ENCODE data around the gene MCM6. TPM values are rescaled to one million over a fixed set of nuclear protein-coding genes. Genes with fewer than 3 reads are reported as not detected.
"Not testable (repeated sequence)": the region's sequence is repeated elsewhere in the genome, so short reads cannot be mapped to it uniquely, and the experiment has no call there.

The MCM6 gene
- total and polyA plus RNA-seq, 4 donors: 5.0 to 17.9 (median 9.3) TPM

DNA sequence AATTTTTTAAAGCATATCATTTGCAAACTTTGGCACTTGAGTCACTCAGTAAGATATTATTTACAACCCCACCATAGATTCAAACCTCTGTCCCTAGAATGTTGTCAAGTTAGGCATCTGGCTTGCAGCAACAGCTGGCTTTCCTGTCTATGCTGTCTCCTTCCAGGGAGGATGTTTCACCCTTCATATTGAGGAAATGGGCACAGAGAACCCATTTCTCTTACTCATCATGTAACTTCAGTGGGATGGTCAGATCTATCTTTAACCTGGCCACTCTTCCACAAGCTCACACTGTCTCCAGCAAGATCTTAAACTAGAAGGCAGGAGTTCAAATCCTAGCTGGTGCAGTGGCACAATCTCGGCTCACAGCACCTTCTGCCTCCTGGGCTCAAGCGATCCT lies 55.1 kb downstream of the MCM6 start:
- intact Hi-C loops (cut with DNase I): no loop called here
- H3K9me3 ChIP-seq (ENCODE audit: control insufficient read depth, low read length): peaks cover 2% of the 10 kb centered on the region
- H3K27me3 ChIP-seq (ENCODE audit: control insufficient read depth in 1 of 2, insufficient read depth in 2 of 2, low read length in 1 of 2): no peaks in the 10 kb centered on the region
- ATAC-seq (ENCODE audit: low FRiP score) (no peak), DNase-seq (no peak)
- no peak overlapping the region for H3K4me3 ChIP-seq (ENCODE audit: low read length in 2 of 2)
- no peak overlapping the region for H3K27ac ChIP-seq (ENCODE audit: low read depth in 1 of 2, low read length in 2 of 2)
- 95 to 98% methylated on average over 2 of the region's 2 CpGs for WGBS, 2 donors
- no peaks in the 10 kb centered on the region for H3K36me3 ChIP-seq (ENCODE audit: control insufficient read depth in 1 of 2, insufficient read depth in 2 of 2, low read length in 1 of 2)
- H3K4me1 ChIP-seq (ENCODE audit: control insufficient read depth in 1 of 2, insufficient read depth in 2 of 2, low read length in 2 of 2): no peaks in the 10 kb centered on the region

DNA sequence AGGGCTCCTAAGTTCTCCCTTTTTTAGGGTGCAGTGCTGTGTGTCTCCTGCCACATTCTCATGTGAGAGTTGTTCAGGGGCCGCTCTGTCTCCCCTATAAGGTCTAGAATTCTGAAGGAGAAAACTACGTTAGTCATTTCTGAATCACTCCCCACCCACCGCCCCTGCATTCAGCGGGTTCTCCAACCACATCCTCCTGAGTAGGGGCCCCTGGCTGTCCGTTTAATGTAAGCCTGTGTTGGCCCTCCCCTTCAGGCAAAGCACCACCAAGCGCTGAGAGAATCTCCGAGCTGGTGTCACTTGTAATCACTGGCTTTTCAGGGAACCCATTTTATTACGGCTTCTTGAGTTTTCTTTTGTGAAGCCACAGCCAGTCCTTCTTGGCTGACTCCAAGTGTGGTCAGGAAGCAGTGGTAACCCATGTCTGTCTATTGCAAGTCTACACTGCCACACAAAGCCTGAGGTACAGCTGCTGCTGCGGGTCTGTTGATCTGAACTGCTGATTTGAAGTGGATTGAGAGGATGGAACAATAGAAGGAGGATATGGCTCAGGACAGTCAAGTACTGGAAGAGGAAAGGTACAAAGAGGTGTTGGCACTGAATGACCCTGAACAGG lies 56.1 kb downstream of the MCM6 start:
- intact Hi-C loops (cut with DNase I): no loop called here
- DNase-seq (no peak), ATAC-seq (ENCODE audit: low FRiP score) (no peak)
- peaks cover 2% of the 10 kb centered on the region for H3K9me3 ChIP-seq (ENCODE audit: control insufficient read depth, low read length)
- H3K4me3 ChIP-seq (ENCODE audit: low read length in 2 of 2): no peak overlapping the region
- 60 to 62% methylated on average over 9 of the region's 9 CpGs for WGBS, 2 donors
- no peaks in the 10 kb centered on the region for H3K27me3 ChIP-seq (ENCODE audit: control insufficient read depth in 1 of 2, insufficient read depth in 2 of 2, low read length in 1 of 2)
- no peak overlapping the region for H3K27ac ChIP-seq (ENCODE audit: low read depth in 1 of 2, low read length in 2 of 2)
- H3K4me1 ChIP-seq (ENCODE audit: control insufficient read depth in 1 of 2, insufficient read depth in 2 of 2, low read length in 2 of 2): no peaks in the 10 kb centered on the region
- H3K36me3 ChIP-seq (ENCODE audit: control insufficient read depth in 1 of 2, insufficient read depth in 2 of 2, low read length in 1 of 2): no peaks in the 10 kb centered on the region

DNA sequence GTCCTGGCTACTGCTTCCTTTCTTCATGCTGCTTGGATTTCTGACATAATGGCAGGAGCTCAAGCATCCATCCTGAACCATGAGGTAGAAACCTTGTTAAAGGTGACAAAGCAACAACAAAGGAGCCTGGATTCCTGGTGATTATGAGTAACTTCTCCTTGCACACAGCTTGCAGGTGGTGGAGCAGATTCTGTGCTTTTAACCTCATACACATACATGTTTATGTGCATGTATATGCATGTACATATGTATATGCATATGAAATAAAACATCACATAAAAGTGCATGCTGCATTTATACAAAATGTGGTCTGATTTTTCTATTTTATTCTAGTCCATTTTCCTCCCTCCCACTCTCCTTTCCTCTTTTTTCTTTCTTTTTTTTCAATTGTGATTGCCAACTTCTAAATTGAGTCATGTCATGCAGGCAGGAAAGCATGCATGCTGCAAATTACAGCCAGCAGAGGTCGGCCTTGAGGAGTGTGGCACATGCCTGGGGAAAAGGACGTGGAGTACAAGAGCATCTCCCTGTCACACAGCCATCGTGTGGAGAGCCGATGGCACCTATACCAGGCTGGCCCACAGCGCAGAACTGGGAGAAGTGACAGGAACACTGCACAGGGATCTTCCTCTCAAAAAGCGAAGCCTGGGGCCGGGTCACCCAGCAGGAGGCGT lies 57.2 kb downstream of the MCM6 start:
- Histone ChIP-seq H3K9me3 (ENCODE audit: control insufficient read depth, low read length) (peaks cover 2% of the 10 kb centered on the region), H3K4me3 (ENCODE audit: low read length in 2 of 2) (no peak overlapping the region), H3K27ac (ENCODE audit: low read depth in 1 of 2, low read length in 2 of 2) (no peak overlapping the region), H3K27me3 (ENCODE audit: control insufficient read depth in 1 of 2, insufficient read depth in 2 of 2, low read length in 1 of 2) (no peaks in the 10 kb centered on the region), H3K4me1 (ENCODE audit: control insufficient read depth in 1 of 2, insufficient read depth in 2 of 2, low read length in 2 of 2) (no peaks in the 10 kb centered on the region), H3K36me3 (ENCODE audit: control insufficient read depth in 1 of 2, insufficient read depth in 2 of 2, low read length in 1 of 2) (no peaks in the 10 kb centered on the region)
- intact Hi-C loops (cut with DNase I): no loop called here
- ATAC-seq (ENCODE audit: low FRiP score): no peak
- WGBS, 2 donors: 69 to 75% methylated on average over 8 of the region's 8 CpGs
- DNase-seq: no peak

DNA sequence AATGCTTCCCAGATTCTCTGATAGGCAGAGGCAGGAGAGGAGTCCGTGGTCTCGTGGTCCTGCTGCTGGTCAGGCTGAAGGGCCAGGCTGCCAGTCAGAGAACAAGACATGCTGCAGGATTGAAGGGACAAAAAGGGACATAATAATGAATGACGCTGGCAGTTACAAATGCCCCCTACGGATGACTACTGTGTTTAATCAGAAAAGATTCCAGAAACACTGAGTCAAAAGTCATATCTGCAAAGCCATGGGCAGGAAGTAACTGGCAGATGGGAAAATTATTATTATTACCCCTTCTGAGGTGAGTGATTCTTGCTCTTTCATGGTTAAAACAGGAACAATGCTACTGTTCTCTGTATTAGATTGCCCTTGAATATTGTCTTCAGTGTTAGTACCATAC lies 58.3 kb downstream of the MCM6 start:
- no peaks in the 10 kb centered on the region for H3K27me3 ChIP-seq (ENCODE audit: control insufficient read depth in 1 of 2, insufficient read depth in 2 of 2, low read length in 1 of 2)
- H3K27ac ChIP-seq (ENCODE audit: low read depth in 1 of 2, low read length in 2 of 2): no peak overlapping the region
- no peaks in the 10 kb centered on the region for H3K36me3 ChIP-seq (ENCODE audit: control insufficient read depth in 1 of 2, insufficient read depth in 2 of 2, low read length in 1 of 2)
- ATAC-seq (ENCODE audit: low FRiP score): no peak
- no peaks in the 10 kb centered on the region for H3K4me1 ChIP-seq (ENCODE audit: control insufficient read depth in 1 of 2, insufficient read depth in 2 of 2, low read length in 2 of 2)
- no peak for DNase-seq
- H3K4me3 ChIP-seq (ENCODE audit: low read length in 2 of 2): no peak overlapping the region
- H3K9me3 ChIP-seq (ENCODE audit: control insufficient read depth, low read length): peaks cover 2% of the 10 kb centered on the region
- WGBS, 2 donors: 41 to 57% methylated on average over 4 of the region's 4 CpGs
- intact Hi-C loops (cut with DNase I): no loop called here

DNA sequence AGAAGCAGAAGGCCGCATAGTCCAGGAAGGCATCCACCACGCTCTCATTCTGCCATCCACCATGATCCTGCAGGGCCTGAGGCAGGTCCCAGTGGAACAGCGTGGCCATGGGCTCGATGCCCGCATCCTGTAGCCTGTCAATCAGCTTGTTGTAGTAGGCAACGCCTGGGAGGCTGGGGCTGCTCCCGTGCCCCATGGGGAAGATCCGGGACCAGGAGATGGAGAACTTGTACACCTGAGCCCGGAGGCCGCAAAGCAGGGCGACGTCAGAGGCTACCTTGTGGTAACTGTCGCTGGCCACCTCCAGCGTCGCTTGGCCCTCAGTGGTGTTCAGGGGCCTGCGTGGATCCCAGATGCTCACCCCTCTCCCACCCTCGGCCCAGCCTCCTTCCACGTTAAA lies 58.8 kb downstream of the MCM6 start:
- H3K27me3 ChIP-seq (ENCODE audit: control insufficient read depth in 1 of 2, insufficient read depth in 2 of 2, low read length in 1 of 2): no peaks in the 10 kb centered on the region
- H3K36me3 ChIP-seq (ENCODE audit: control insufficient read depth in 1 of 2, insufficient read depth in 2 of 2, low read length in 1 of 2): no peaks in the 10 kb centered on the region
- H3K9me3 ChIP-seq (ENCODE audit: control insufficient read depth, low read length): no peaks in the 10 kb centered on the region
- intact Hi-C loops (cut with DNase I): no loop called here
- no peaks in the 10 kb centered on the region for H3K4me1 ChIP-seq (ENCODE audit: control insufficient read depth in 1 of 2, insufficient read depth in 2 of 2, low read length in 2 of 2)
- 80 to 86% methylated on average over 18 of the region's 18 CpGs for WGBS, 2 donors
- no peak overlapping the region for H3K4me3 ChIP-seq (ENCODE audit: low read length in 2 of 2)
- no peak overlapping the region for H3K27ac ChIP-seq (ENCODE audit: low read depth in 1 of 2, low read length in 2 of 2)
- ATAC-seq (ENCODE audit: low FRiP score): no peak
- DNase-seq: no peak

DNA sequence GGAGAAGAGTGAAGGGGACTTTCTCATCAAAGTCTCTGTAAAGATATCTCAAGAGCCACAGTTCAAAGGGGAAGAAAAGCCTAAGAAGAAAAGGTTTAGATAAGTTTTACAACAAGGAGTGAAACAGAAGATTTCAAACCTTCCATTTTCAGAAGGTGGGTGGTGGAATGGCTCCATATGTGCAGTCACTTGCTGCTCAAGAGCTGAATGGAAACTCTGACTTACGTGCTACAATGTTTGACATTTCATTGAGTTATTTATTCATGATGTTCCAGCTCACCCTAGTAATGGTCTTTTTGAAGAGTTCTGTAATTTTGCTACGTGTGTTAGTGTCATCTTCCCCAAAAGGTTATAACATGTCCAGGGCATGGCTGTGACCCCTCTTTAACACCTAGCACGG lies 61.0 kb downstream of the MCM6 start:
- ATAC-seq (ENCODE audit: low FRiP score) (no peak), DNase-seq (no peak)
- no peak overlapping the region for H3K27ac ChIP-seq (ENCODE audit: low read depth in 1 of 2, low read length in 2 of 2)
- H3K27me3 ChIP-seq (ENCODE audit: control insufficient read depth in 1 of 2, insufficient read depth in 2 of 2, low read length in 1 of 2): no peaks in the 10 kb centered on the region
- intact Hi-C loops (cut with DNase I): no loop called here
- H3K36me3 ChIP-seq (ENCODE audit: control insufficient read depth in 1 of 2, insufficient read depth in 2 of 2, low read length in 1 of 2): no peaks in the 10 kb centered on the region
- no peak overlapping the region for H3K4me3 ChIP-seq (ENCODE audit: low read length in 2 of 2)
- no peaks in the 10 kb centered on the region for H3K9me3 ChIP-seq (ENCODE audit: control insufficient read depth, low read length)
- no peaks in the 10 kb centered on the region for H3K4me1 ChIP-seq (ENCODE audit: control insufficient read depth in 1 of 2, insufficient read depth in 2 of 2, low read length in 2 of 2)
- WGBS, 2 donors: 72 to 76% methylated on average over 3 of the region's 3 CpGs

DNA sequence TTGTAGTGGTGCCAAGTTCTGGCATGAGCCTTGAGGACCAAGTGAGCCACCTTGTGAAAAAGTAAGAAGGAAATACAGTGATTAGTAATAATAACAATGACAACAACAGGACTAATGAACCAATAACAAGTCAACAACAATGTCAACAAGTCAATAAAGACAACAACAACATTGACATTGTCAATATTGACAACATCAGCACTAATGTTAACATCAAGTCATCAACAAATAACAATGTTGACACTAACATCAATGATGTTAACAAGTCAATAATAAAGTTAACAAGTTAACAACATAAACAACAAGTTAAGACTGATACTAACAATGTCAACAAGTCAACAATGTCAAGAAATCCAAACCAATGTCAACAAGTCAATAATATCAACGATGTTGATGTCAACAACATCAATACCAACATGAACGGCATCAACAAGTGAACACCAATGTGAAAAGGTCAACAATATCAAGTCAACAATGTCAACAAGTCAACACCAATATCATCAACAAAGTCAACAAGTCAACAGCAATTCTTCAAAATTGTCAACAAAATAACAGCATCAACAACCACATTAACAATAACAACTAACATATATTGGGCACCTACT lies 63.2 kb downstream of the MCM6 start:
- intact Hi-C loops (cut with DNase I): no loop called here
- H3K9me3 ChIP-seq (ENCODE audit: control insufficient read depth, low read length): no peaks in the 10 kb centered on the region
- no peak for ATAC-seq (ENCODE audit: low FRiP score)
- H3K27me3 ChIP-seq (ENCODE audit: control insufficient read depth in 1 of 2, insufficient read depth in 2 of 2, low read length in 1 of 2): no peaks in the 10 kb centered on the region
- 71 to 85% methylated on average over 2 of the region's 2 CpGs for WGBS, 2 donors
- H3K36me3 ChIP-seq (ENCODE audit: control insufficient read depth in 1 of 2, insufficient read depth in 2 of 2, low read length in 1 of 2): no peaks in the 10 kb centered on the region
- DNase-seq: no peak
- no peak overlapping the region for H3K27ac ChIP-seq (ENCODE audit: low read depth in 1 of 2, low read length in 2 of 2)
- H3K4me3 ChIP-seq (ENCODE audit: low read length in 2 of 2): no peak overlapping the region
- no peaks in the 10 kb centered on the region for H3K4me1 ChIP-seq (ENCODE audit: control insufficient read depth in 1 of 2, insufficient read depth in 2 of 2, low read length in 2 of 2)

DNA sequence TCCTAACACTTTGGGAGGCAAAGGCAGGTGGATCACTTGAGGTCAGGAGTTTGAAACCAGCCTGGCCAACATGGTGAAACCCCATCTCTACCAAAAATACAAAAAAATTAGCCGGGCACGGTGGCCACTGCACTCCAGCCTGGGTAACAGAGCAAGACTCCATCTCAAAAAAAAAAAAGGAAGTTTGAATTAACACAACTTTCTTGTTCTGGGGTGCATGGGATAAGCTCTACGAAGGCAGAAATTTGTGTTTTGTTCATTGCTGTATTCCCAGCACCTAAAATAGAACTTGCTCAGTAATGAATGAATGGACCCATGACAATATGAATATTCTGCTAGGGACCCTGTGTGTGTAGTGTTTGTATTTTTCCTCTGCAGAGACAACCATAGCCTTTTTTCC lies 68.4 kb downstream of the MCM6 start:
- H3K27me3 ChIP-seq (ENCODE audit: control insufficient read depth in 1 of 2, insufficient read depth in 2 of 2, low read length in 1 of 2); intact Hi-C loops (cut with DNase I); H3K27ac ChIP-seq (ENCODE audit: low read depth in 1 of 2, low read length in 2 of 2); DNase-seq; H3K4me1 ChIP-seq (ENCODE audit: control insufficient read depth in 1 of 2, insufficient read depth in 2 of 2, low read length in 2 of 2); ATAC-seq (ENCODE audit: low FRiP score); H3K36me3 ChIP-seq (ENCODE audit: control insufficient read depth in 1 of 2, insufficient read depth in 2 of 2, low read length in 1 of 2); H3K9me3 ChIP-seq (ENCODE audit: control insufficient read depth, low read length); H3K4me3 ChIP-seq (ENCODE audit: low read length in 2 of 2): not testable (repeated sequence)
- 88 to 91% methylated on average over 3 of the region's 3 CpGs for WGBS, 2 donors

DNA sequence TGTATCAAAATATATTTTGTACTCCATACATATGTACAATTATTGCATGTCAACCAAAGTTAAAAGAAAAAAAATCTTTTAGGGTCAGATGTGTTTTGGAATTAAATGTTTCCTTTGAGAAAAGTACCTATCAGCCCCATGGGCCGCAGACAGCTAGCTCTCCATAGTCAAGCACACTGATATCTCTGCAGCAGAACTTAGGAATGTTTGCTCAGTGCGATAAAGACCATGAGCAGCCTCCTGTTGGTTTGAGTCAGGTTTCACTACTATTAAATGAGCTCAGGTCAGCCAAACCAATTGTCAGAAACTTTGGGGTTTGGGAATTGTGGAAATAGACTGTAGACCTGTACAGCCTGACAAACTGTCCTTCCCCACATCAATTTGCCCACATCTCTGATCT lies 73.0 kb downstream of the MCM6 start:
- H3K4me1 ChIP-seq (ENCODE audit: control insufficient read depth in 1 of 2, insufficient read depth in 2 of 2, low read length in 2 of 2): no peaks in the 10 kb centered on the region
- 59 to 63% methylated on average over 2 of the region's 2 CpGs for WGBS, 2 donors
- intact Hi-C loops (cut with DNase I): no loop called here

More for the DNA sequence above, 73.0 kb downstream of the MCM6 start:
- H3K9me3 ChIP-seq (ENCODE audit: control insufficient read depth, low read length): no peaks in the 10 kb centered on the region
- no peak for DNase-seq
- no peaks in the 10 kb centered on the region for H3K36me3 ChIP-seq (ENCODE audit: control insufficient read depth in 1 of 2, insufficient read depth in 2 of 2, low read length in 1 of 2)
- H3K27me3 ChIP-seq (ENCODE audit: control insufficient read depth in 1 of 2, insufficient read depth in 2 of 2, low read length in 1 of 2): no peaks in the 10 kb centered on the region
- ATAC-seq (ENCODE audit: low FRiP score): no peak
- H3K4me3 ChIP-seq (ENCODE audit: low read length in 2 of 2): no peak overlapping the region
- no peak overlapping the region for H3K27ac ChIP-seq (ENCODE audit: low read depth in 1 of 2, low read length in 2 of 2)
